Endodermal cell (in vitro differentiated cells): ENCODE results near the gene KIF3B. TPM values are rescaled to one million over a fixed set of nuclear protein-coding genes. Genes with fewer than 3 reads are reported as not detected.

Experiments used
- DNase-seq: peaks from one replicate; pipeline ENCODE4 v3.0.0-alpha.2; 2017
- H3K27ac ChIP-seq: 2 replicates; pipeline ENCODE4 v1.5.1; 2013; ENCODE audit warnings: mild to moderate bottlenecking, low read depth, low read length, moderate library complexity
- H3K27me3 ChIP-seq: 2 replicates; pipeline ENCODE4 v1.6.1; 2013; ENCODE audit warnings: mild to moderate bottlenecking, low read length, moderate library complexity; ENCODE audit not compliant: insufficient read depth, control insufficient read depth, poor library complexity, severe bottlenecking
- H3K36me3 ChIP-seq: 2 replicates; pipeline ENCODE4 v1.7.0; 2013; ENCODE audit warnings: mild to moderate bottlenecking, low read length, moderate library complexity; ENCODE audit not compliant: control insufficient read depth, insufficient read depth
- H3K4me1 ChIP-seq: one replicate; pipeline ENCODE4 v1.7.0; 2013; ENCODE audit warnings: low read length; ENCODE audit not compliant: control insufficient read depth, insufficient read depth
- H3K4me3 ChIP-seq: 2 replicates; pipeline ENCODE4 v1.5.1; 2013; ENCODE audit warnings: mild to moderate bottlenecking, low read length, moderate library complexity
- H3K9ac ChIP-seq: 2 replicates; pipeline ENCODE4 v1.6.1; 2013; ENCODE audit warnings: mild to moderate bottlenecking, low read length, moderate library complexity; ENCODE audit not compliant: poor library complexity, severe bottlenecking; ENCODE audit errors: extremely low read depth
- H3K9me3 ChIP-seq: 2 replicates; pipeline ENCODE4 v1.6.1; 2013; ENCODE audit warnings: mild to moderate bottlenecking, low read length, moderate library complexity; ENCODE audit not compliant: control insufficient read depth
- H3K27ac Mint-ChIP-seq: 2 replicates; pipeline ENCODE4 v1.8.0; 2020; ENCODE audit warnings: mixed read lengths
- H3K27me3 Mint-ChIP-seq: 2 replicates; pipeline ENCODE4 v1.8.0; 2021; ENCODE audit warnings: mild to moderate bottlenecking, mixed read lengths; ENCODE audit not compliant: insufficient read depth
- H3K36me3 Mint-ChIP-seq: 2 replicates; pipeline ENCODE4 v1.8.0; 2020; ENCODE audit warnings: low read depth, mixed read lengths
- H3K4me1 Mint-ChIP-seq: 2 replicates; pipeline ENCODE4 v1.8.0; 2020; ENCODE audit warnings: mixed read lengths
- H3K4me3 Mint-ChIP-seq: 2 replicates; pipeline ENCODE4 v1.8.0; 2020; ENCODE audit warnings: mild to moderate bottlenecking, moderate library complexity, mixed read lengths
- H3K9me3 Mint-ChIP-seq: 2 replicates; pipeline ENCODE4 v1.8.0; 2020; ENCODE audit warnings: mild to moderate bottlenecking, mixed read lengths
- CTCF ChIP-seq: fragments of 200-600 bp; sonication (generic); conservative IDR thresholded peaks from 2 replicates; pipeline ENCODE4 v1.5.0; 2021; ENCODE audit warnings: antibody characterized with exemption, mild to moderate bottlenecking
- WGBS, 2 experiments: methylation state at CpG; one replicate each; pipeline versions ENCODE4 v1.1.5 to v1.1.7; 2013; ENCODE audit warnings: missing lambda C conversion rate in 2 of 2, mixed read lengths in 1 of 2; ENCODE audit not compliant: insufficient coverage in 1 of 2, insufficient read length in 1 of 2; 5-methylcytosine and 5-hydroxymethylcytosine counted together
- total RNA-seq, 2 donors: library from RNA; stranded (reverse); fragmentation: NEBNext Ultra II Directional in 1 of 2; extraction: Animal tissue kit (Norgen Biotek cat#: 25700) in 1 of 2; gene quantifications; 2 replicates in 1 of 2; 3 replicates in 1 of 2; pipeline ENCODE4 v1.2.1, GENCODE V29; 2021

Gene KIF3B
- total RNA-seq, 2 donors from 2014 or later = 31.4 to 41.1 TPM

GRCh38 chr20:32229251-32229747 is 48.2 kb upstream of the KIF3B start:
- TF ChIP-seq CTCF = no peak
- Histone ChIP-seq H3K4me1 (peaks cover 5% of the 10 kb centered on the region), H3K27ac (no peak overlapping the region), H3K36me3 (peaks cover 58% of the 10 kb centered on the region), H3K9me3 (no peaks in the 10 kb centered on the region), H3K4me3 (no peak overlapping the region), H3K27me3 (no peaks in the 10 kb centered on the region), H3K9ac (no peak overlapping the region)
- peaks cover 13% of the 10 kb centered on the region for H3K4me1 Mint-ChIP-seq
- DNase-seq = no peak
- no peaks in the 10 kb centered on the region for H3K27me3 Mint-ChIP-seq
- H3K36me3 Mint-ChIP-seq = peaks cover 78% of the 10 kb centered on the region
- no peaks in the 10 kb centered on the region for H3K9me3 Mint-ChIP-seq
- H3K4me3 Mint-ChIP-seq = no peak overlapping the region
- WGBS, 2 experiments = 90 to 100% methylated on average over 5 of the region's 5 CpGs
- no peak overlapping the region for H3K27ac Mint-ChIP-seq

- no peak overlapping the region for H3K27ac ChIP-seq
- H3K36me3 ChIP-seq = peaks cover 61% of the 10 kb centered on the region
- H3K9ac ChIP-seq = no peak overlapping the region
- H3K4me1 ChIP-seq = peaks cover 5% of the 10 kb centered on the region
- no peaks in the 10 kb centered on the region for H3K27me3 ChIP-seq
- TF ChIP-seq CTCF = no peak
- Mint-ChIP-seq H3K36me3 (peaks cover 79% of the 10 kb centered on the region), H3K4me1 (peaks cover 8% of the 10 kb centered on the region), H3K27me3 (no peaks in the 10 kb centered on the region), H3K9me3 (no peaks in the 10 kb centered on the region), H3K27ac (peak overlapping the region; percentile 30), H3K4me3 (no peak overlapping the region)
- no peak for DNase-seq
- WGBS, 2 experiments = 97 to 98% methylated on average over 9 to 13 of the region's 13 CpGs
- H3K4me3 ChIP-seq = no peak overlapping the region
- H3K9me3 ChIP-seq = no peaks in the 10 kb centered on the region
These were observed 46.7 kb upstream of the KIF3B start for GRCh38 chr20:32230707-32231106.

GRCh38 chr20:32231245-32231644 is 46.2 kb upstream of the KIF3B start:
- no peak overlapping the region for H3K4me3 ChIP-seq
- Mint-ChIP-seq H3K4me1 (peaks cover 8% of the 10 kb centered on the region), H3K4me3 (no peak overlapping the region), H3K36me3 (peaks cover 77% of the 10 kb centered on the region), H3K27me3 (no peaks in the 10 kb centered on the region), H3K27ac (no peak overlapping the region), H3K9me3 (no peaks in the 10 kb centered on the region)
- 80 to 94% methylated on average over 1 to 4 of the region's 4 CpGs for WGBS, 2 experiments
- no peaks in the 10 kb centered on the region for H3K9me3 ChIP-seq
- no peak for TF ChIP-seq CTCF
- peaks cover 66% of the 10 kb centered on the region for H3K36me3 ChIP-seq
- H3K27ac ChIP-seq = no peak overlapping the region
- H3K27me3 ChIP-seq = no peaks in the 10 kb centered on the region
- peaks cover 5% of the 10 kb centered on the region for H3K4me1 ChIP-seq
- DNase-seq = no peak
- no peak overlapping the region for H3K9ac ChIP-seq
